GM19324 (cell line): ENCODE measurements around the gene TMEM151B.
"Not testable (repeated sequence)": the region's sequence is repeated elsewhere in the genome, so short reads cannot be mapped to it uniquely, and the experiment has no call there.

ENCODE experiments used
- ATAC-seq: cut with Tn5 transposase; IDR thresholded peaks from one replicate; pipeline ENCODE4 v1.9.1; 2021; ENCODE audit warnings: mild to moderate bottlenecking, moderate library complexity; ENCODE audit not compliant: unreplicated experiment, low FRiP score

The TMEM151B gene

DNA sequence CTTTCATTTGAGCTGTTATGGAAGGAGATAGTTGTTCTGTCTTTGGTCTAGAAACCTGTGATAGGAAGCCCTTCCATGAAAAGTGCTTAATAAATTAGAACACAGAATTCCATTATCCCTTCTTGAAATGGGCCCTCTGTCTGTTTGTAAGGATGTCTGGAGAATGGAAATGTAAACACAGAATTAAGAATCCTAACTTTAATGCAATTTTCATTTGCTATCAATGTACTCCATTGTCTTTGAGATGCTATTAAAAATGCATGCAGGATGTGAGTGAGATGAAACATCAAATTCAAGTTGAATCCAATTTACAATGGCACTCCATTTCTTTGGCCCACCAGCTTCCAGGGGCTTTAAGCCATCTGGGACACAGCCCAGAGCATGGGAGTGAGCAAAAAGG lies 56.8 kb downstream of the TMEM151B start:
- no peak for ATAC-seq

DNA sequence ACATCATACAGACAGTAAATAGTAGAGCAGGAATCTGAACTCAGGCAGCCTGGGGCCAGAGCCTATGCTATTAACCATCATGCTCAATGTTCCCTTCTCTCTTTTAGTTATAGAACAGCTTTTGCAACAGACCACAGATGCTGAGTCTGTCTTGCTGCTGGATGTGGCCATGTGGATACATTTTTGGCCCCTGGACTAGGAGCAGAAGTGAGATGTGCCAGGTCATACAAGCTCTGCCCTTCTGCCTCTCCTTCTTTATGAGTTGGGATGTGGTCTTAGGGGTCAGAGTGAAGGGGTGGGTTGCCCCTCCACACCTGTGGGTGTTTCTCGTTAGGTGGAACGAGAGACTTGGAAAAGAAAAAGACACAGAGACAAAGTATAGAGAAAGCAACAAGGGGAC lies 57.5 kb downstream of the TMEM151B start:
- ATAC-seq: no peak

DNA sequence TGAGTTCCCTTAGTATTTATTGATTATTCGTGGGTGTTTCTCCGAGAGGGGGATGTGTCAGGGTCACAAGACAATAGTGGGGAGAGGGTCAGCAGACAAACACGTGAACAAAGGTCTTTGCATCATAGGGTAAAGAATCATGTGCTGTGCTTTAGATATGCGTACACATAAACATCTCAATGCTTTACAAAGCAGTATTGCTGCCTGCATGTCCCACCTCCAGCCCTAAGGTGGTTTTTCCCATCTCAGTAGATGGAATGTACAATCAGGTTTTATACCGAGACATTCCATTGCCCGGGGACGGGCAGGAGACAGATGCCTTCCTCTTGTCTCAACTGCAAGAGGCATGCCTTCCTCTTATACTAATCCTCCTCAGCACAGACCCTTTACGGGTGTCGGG lies 58.0 kb downstream of the TMEM151B start:
- not testable (repeated sequence) for ATAC-seq

DNA sequence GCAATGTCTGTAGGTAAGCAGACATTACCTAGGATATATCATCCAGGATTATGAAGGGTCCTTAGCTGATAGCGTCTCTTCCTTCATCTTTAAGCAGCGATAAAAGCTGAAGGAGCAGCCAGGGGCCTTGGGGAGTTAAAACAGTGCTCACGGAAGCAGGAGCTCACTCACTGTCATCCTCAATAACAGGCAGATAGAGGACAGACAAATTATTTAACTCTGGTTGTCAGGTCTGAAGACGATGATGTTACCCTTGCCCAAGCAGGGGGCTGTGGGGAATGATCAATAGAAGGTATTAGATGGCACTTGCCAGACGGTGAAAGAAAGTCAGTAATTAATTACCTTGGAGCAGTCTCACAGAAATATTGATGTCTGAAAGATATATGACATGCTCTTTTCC lies 59.6 kb downstream of the TMEM151B start:
- no peak for ATAC-seq

DNA sequence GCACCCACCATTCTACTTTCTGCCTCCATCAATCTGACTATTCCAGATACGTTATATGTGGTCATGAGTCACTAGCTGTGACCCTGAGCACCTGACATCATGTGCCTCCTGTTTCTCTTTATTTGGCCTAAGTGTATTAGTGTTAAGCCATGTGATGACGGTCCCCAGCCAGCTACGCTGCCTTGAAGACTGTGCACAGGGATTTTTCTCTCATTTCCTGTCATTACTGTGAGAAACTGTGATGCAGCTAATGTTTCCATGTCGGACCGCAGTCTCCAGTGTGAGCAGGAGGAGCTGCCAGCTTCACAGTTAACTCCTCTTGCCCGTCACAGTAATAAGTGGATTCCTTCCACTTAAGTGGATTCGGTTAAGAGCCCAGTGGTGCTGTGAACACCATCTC lies 62.3 kb downstream of the TMEM151B start:
- ATAC-seq: no peak

DNA sequence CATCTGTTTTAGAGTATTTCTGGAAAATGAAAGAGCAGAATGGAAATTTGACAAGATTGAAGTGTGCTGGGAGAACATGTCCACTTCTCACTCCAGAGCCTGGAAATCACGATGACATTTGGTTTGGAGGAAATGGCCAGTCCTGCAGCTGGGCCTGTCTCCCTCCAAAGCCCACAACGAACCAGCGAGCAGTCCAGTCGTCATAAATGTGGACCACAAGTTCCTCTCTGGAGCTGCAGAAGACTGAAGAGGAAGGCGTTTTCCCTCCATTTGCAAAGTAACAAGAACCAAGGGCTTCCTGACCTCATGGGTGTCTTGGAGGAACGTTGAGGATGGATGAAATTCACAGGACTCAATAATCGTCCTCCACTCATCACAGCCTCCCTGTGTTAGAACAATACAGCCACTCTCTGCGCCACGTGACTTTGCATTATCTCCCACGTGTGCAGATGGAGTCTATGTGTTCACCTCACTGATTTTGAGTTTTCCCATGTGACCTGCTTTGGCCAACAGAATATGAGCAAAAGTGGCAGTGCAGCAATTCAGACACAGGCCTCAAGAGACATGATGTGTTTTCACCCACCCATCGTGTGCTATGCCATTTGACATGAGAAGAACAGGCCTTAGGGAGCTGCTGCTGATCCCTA lies 63.1 kb downstream of the TMEM151B start:
- ATAC-seq: no peak

- ATAC-seq: no peak
Measured at GRCh38 chr6:44333942-44334341, 63.7 kb downstream of the TMEM151B start.

- ATAC-seq: no peak
Measured at GRCh38 chr6:44335631-44336030, 65.4 kb downstream of the TMEM151B start.

DNA sequence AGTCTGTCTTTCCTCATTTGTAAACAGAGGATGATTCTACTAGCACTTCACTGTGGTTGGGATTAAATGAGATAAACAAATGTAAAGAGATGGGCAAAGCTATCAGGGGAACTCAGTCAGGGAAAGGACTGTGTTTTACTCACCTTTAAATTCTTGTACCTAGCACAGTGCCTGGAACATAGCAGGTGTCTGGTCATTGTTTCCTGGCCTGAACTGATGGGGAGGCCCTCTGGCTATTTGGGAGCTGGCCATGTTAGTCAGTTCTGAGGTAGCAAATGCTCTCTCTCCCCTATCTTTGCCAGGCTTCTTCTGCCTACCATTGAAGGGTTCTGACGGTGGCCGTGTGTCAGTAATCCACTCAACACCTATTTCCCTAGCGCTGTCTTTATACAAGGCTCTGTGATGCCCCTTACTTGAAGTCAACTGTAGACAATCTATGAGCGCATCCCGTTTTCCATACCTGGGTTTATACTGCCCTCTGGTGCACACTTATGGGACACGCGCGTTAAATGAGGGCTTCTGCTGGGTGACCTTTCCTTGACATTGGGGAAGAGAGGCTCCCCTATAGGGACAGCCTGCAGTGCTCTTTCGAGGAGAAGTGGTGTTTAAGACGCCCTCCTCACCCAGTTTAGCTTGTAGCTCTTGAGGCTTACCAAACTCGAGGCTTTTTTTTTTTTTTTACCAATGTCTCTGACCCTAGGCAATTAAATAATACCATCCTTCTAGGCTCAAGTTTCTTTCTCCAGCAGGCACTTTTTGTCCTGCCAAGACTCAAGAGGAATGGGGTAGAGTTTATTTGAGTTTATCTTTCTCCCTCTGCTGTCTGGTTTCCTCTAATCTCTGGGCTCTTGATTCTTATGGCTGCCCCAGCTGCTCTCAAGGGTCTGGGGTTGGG lies 68.2 kb downstream of the TMEM151B start:
- no peak for ATAC-seq

GRCh38 chr6:44339301-44339700 lies 69.1 kb downstream of the TMEM151B start:
- ATAC-seq: no peak

- ATAC-seq: no peak
Measured at GRCh38 chr6:44339763-44340625, 69.7 kb downstream of the TMEM151B start.

- ATAC-seq: no peak
Measured at GRCh38 chr6:44341095-44341890, 71.0 kb downstream of the TMEM151B start.

DNA sequence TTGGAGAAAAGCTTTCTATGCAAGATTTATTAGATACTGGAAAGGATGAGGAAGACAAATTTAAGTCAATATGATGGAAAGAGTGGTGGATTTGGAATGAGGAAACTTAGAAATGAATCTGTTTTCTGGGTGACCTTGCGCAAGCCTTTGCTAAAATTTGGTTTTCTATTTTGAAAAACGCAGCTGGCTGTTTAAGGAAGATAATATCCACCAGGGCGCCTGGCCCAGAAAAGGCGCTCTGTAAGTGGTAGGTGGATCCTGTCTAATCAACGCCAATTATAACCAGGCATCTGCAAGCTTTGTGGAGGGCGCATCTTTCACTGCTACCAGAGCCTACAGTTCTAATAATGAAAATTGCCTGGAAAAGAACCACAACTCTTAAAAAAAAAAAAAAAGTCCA lies 71.8 kb downstream of the TMEM151B start:
- ATAC-seq: no peak

- ATAC-seq: no peak
Measured at GRCh38 chr6:44342489-44342888, 72.2 kb downstream of the TMEM151B start, which contains the start of gene SPATS1. Gene SPATS1, plus strand, starts transcription at chr6:44342650. Its CDS starts 446 bp downstream, at chr6:44343096.

DNA sequence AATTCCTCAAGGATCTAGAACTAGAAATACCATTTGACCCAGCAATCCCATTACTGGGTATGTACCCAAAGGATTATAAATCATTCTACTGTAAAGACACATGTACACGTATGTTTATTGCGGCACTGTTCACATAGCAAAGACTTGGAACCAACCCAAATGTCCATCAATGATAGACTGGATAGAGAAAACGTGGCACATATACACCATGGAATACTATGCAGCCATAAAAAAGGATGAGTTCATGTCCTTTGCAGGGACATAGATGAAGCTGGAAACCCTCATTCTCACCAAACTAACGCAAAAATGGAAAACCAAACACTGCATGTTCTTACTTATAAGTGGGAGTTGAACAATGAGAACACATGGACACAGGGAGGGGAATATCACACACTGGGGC lies 76.6 kb downstream of the TMEM151B start:
- ATAC-seq: not testable (repeated sequence)

DNA sequence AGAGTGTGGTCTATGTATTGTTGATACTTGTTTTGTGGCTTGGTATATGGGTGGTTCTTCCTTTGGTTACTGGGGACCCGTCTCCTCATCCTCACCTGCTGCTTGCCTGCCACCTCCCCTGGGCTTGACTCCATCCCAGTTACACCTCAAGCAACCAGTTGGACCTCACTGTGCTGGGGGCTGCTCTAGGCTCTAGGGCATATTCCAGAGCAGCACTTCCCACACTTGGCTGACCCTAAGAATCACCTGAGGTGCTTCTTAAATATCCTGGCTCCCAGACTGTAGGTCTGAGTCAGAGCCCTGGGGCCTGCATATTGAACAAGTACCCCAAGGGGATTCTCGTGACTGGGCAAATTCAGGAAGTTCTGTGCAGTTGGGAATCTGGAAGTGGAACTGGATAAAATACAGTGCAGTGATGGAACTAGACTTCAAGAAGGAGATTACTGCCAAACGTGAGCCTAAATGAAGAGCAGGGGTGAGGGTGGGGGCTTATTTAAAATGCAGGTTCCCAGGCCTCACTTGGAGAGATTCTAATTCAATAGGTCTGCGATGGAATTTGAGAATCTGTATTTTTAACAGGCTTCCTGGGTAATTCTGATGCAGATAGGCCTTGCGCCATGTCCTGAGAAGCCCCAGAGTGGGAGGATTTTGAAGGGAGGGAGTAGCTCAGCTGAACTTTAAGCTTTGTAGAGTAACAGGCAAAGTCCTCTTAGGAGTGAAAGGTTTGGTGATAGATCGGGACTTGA lies 79.8 kb downstream of the TMEM151B start:
- no peak for ATAC-seq

- ATAC-seq: not testable (repeated sequence)
Measured at GRCh38 chr6:44350650-44350994, 80.4 kb downstream of the TMEM151B start.

- ATAC-seq: no peak
Measured at GRCh38 chr6:44352259-44352658, 82.0 kb downstream of the TMEM151B start.

GRCh38 chr6:44353336-44353735 lies 83.1 kb downstream of the TMEM151B start:
- ATAC-seq: no peak
